ENCODE measurements around the gene DEPDC5. TPM values are rescaled to one million over a fixed set of nuclear protein-coding genes. Genes with fewer than 3 reads are reported as not detected.
A peak's percentile ranks its signal among the peaks of the same experiment; 100 is the strongest.

The DEPDC5 gene
- total RNA-seq, 1 donor from 2014 or later, result 13.0 TPM

- DNase-seq (ENCODE audit: low read depth), result no peak
- Histone ChIP-seq H3K27ac (ENCODE audit: low read depth, low read length) (peak overlapping the region; percentile 84), H2AFZ (ENCODE audit: low read depth, low read length) (no peak overlapping the region), H3K27me3 (ENCODE audit: insufficient read depth, low read length) (no peaks in the 10 kb centered on the region), H3K4me2 (ENCODE audit: low read length) (peak overlapping the region; percentile 97), H3K79me2 (ENCODE audit: insufficient read depth, low read length) (peaks cover 53% of the 10 kb centered on the region), H3K36me3 (ENCODE audit: insufficient read depth, low read length) (no peaks in the 10 kb centered on the region), H3K4me3 (ENCODE audit: insufficient read depth, low read depth, low read length) (peak overlapping the region; percentile 88), H3K9ac (ENCODE audit: low read length) (peak overlapping the region; percentile 96), H3K9me3 (ENCODE audit: insufficient read depth, low read depth, low read length) (no peaks in the 10 kb centered on the region), H4K20me1 (ENCODE audit: insufficient read depth, low read length) (peaks cover 43% of the 10 kb centered on the region), H3K4me1 (ENCODE audit: insufficient read depth, low read length) (peaks cover 18% of the 10 kb centered on the region)
- Mint-ChIP-seq H3K27me3 (ENCODE audit: low read depth, unreplicated experiment) (peaks cover 3% of the 10 kb centered on the region), H3K4me1 (ENCODE audit: low read depth, unreplicated experiment) (peaks cover 10% of the 10 kb centered on the region), H3K4me3 (ENCODE audit: unreplicated experiment) (no peak overlapping the region), H3K36me3 (ENCODE audit: low read depth, unreplicated experiment) (no peaks in the 10 kb centered on the region), H3K27ac (ENCODE audit: unreplicated experiment) (no peak overlapping the region), H3K9me3 (ENCODE audit: unreplicated experiment) (no peaks in the 10 kb centered on the region)
- TF ChIP-seq EZH2 (IDR thresholded peaks at IDR 0.05; ENCODE audit: insufficient read depth, low read length), result no peak
- TF ChIP-seq, protein P1, sequence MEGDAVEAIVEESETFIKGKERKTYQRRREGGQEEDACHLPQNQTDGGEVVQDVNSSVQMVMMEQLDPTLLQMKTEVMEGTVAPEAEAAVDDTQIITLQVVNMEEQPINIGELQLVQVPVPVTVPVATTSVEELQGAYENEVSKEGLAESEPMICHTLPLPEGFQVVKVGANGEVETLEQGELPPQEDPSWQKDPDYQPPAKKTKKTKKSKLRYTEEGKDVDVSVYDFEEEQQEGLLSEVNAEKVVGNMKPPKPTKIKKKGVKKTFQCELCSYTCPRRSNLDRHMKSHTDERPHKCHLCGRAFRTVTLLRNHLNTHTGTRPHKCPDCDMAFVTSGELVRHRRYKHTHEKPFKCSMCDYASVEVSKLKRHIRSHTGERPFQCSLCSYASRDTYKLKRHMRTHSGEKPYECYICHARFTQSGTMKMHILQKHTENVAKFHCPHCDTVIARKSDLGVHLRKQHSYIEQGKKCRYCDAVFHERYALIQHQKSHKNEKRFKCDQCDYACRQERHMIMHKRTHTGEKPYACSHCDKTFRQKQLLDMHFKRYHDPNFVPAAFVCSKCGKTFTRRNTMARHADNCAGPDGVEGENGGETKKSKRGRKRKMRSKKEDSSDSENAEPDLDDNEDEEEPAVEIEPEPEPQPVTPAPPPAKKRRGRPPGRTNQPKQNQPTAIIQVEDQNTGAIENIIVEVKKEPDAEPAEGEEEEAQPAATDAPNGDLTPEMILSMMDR (IDR thresholded peaks at IDR 0.05; ENCODE audit: insufficient read depth, low read depth, low read length), result no peak
- FAIRE-seq, result no peak
Observed at GRCh38 chr22:31944700-31945442, 191.1 kb downstream of the DEPDC5 start.

GRCh38 chr22:31945443-31945855 lies 191.6 kb downstream of the DEPDC5 start:
- Histone ChIP-seq H3K27me3 (ENCODE audit: insufficient read depth, low read length) (no peaks in the 10 kb centered on the region), H2AFZ (ENCODE audit: low read depth, low read length) (no peak overlapping the region), H3K4me2 (ENCODE audit: low read length) (peak overlapping the region; percentile 97), H4K20me1 (ENCODE audit: insufficient read depth, low read length) (peaks cover 48% of the 10 kb centered on the region), H3K27ac (ENCODE audit: low read depth, low read length) (peak overlapping the region; percentile 84), H3K36me3 (ENCODE audit: insufficient read depth, low read length) (no peaks in the 10 kb centered on the region), H3K79me2 (ENCODE audit: insufficient read depth, low read length) (peaks cover 59% of the 10 kb centered on the region), H3K9ac (ENCODE audit: low read length) (peak overlapping the region; percentile 96), H3K4me3 (ENCODE audit: insufficient read depth, low read depth, low read length) (peak overlapping the region; percentile 88), H3K9me3 (ENCODE audit: insufficient read depth, low read depth, low read length) (no peaks in the 10 kb centered on the region), H3K4me1 (ENCODE audit: insufficient read depth, low read length) (peaks cover 18% of the 10 kb centered on the region)
- H3K27ac Mint-ChIP-seq (ENCODE audit: unreplicated experiment), result no peak overlapping the region
- FAIRE-seq, result no peak
- H3K9me3 Mint-ChIP-seq (ENCODE audit: unreplicated experiment), result no peaks in the 10 kb centered on the region
- H3K4me1 Mint-ChIP-seq (ENCODE audit: low read depth, unreplicated experiment), result peaks cover 10% of the 10 kb centered on the region
- no peak overlapping the region for H3K4me3 Mint-ChIP-seq (ENCODE audit: unreplicated experiment)
- no peaks in the 10 kb centered on the region for H3K36me3 Mint-ChIP-seq (ENCODE audit: low read depth, unreplicated experiment)
- H3K27me3 Mint-ChIP-seq (ENCODE audit: low read depth, unreplicated experiment), result peaks cover 3% of the 10 kb centered on the region
- no peak for DNase-seq (ENCODE audit: low read depth)
- no peak for TF ChIP-seq EZH2 (IDR thresholded peaks at IDR 0.05; ENCODE audit: insufficient read depth, low read length)
- TF ChIP-seq, protein P1 (IDR thresholded peaks at IDR 0.05; ENCODE audit: insufficient read depth, low read depth, low read length), result no peak
